Cortex of kidney (tissue), 1 donor: ENCODE results near the gene THEMIS.
"Not testable (repeated sequence)": the region's sequence is repeated elsewhere in the genome, so short reads cannot be mapped to it uniquely, and the experiment has no call there.

Source experiments
- DNase-seq: peaks from one replicate; lab custom pipeline; 2025; lab: John Stamatoyannopoulos, UW

Gene THEMIS

GRCh38 chr6:127796713-127797112 is 104.1 kb downstream of the THEMIS start:
- DNase-seq = no peak

GRCh38 chr6:127794405-127794804 is 106.5 kb downstream of the THEMIS start:
- DNase-seq = no peak

GRCh38 chr6:127793396-127793795 is 107.5 kb downstream of the THEMIS start:
- no peak for DNase-seq

GRCh38 chr6:127792616-127793015 is 108.2 kb downstream of the THEMIS start:
- no peak for DNase-seq

GRCh38 chr6:127791779-127792528 is 108.9 kb downstream of the THEMIS start:
- no peak for DNase-seq

GRCh38 chr6:127790571-127790970 is 110.3 kb downstream of the THEMIS start:
- no peak for DNase-seq

- no peak for DNase-seq
Observed at GRCh38 chr6:127786109-127786508, 114.7 kb downstream of the THEMIS start.

- no peak for DNase-seq
Observed at GRCh38 chr6:127784468-127784867, 116.4 kb downstream of the THEMIS start.

GRCh38 chr6:127781636-127782272 is 119.1 kb downstream of the THEMIS start:
- DNase-seq = not testable (repeated sequence)

- no peak for DNase-seq
Observed at GRCh38 chr6:127776320-127776719, 124.5 kb downstream of the THEMIS start.

GRCh38 chr6:127775371-127775770 is 125.5 kb downstream of the THEMIS start:
- DNase-seq = no peak

- no peak for DNase-seq
Observed at GRCh38 chr6:127768745-127769144, 132.1 kb downstream of the THEMIS start.

GRCh38 chr6:127768223-127768622 is 132.6 kb downstream of the THEMIS start:
- DNase-seq = no peak

- no peak for DNase-seq
Observed at GRCh38 chr6:127765949-127766348, 134.9 kb downstream of the THEMIS start.

GRCh38 chr6:127762284-127762683 is 138.6 kb downstream of the THEMIS start:
- no peak for DNase-seq

GRCh38 chr6:127761084-127761483 is 139.8 kb downstream of the THEMIS start:
- DNase-seq = no peak

GRCh38 chr6:127749095-127749494 is 151.8 kb downstream of the THEMIS start:
- no peak for DNase-seq

- no peak for DNase-seq
Observed at GRCh38 chr6:127748290-127748689, 152.6 kb downstream of the THEMIS start.

GRCh38 chr6:127738423-127738822 is 162.4 kb downstream of the THEMIS start:
- DNase-seq = no peak

- DNase-seq = no peak
Observed at GRCh38 chr6:127737768-127738167, 163.1 kb downstream of the THEMIS start.

GRCh38 chr6:127737009-127737486 is 163.8 kb downstream of the THEMIS start:
- DNase-seq = no peak

GRCh38 chr6:127732927-127733326 is 167.9 kb downstream of the THEMIS start:
- no peak for DNase-seq

GRCh38 chr6:127727260-127727953 is 173.5 kb downstream of the THEMIS start:
- no peak for DNase-seq
